GM19467 (cell line): ENCODE measurements around the gene PDGFD.

Experiments used
- ATAC-seq: cut with Tn5 transposase; IDR thresholded peaks from one replicate; pipeline ENCODE4 v1.9.1; 2021; ENCODE audit warnings: mild to moderate bottlenecking, moderate library complexity; ENCODE audit not compliant: unreplicated experiment

The PDGFD gene

GRCh38 chr11:103963648-103964047, 200.3 kb downstream of the PDGFD start:
- no peak for ATAC-seq

- no peak for ATAC-seq
Measured at GRCh38 chr11:103961010-103961409, 202.9 kb downstream of the PDGFD start.

- no peak for ATAC-seq
Measured at GRCh38 chr11:103960108-103960507, 203.8 kb downstream of the PDGFD start.

- peak; percentile 98 for ATAC-seq
Measured at GRCh38 chr11:103959279-103959942, 204.5 kb downstream of the PDGFD start.

GRCh38 chr11:103958475-103959215, 205.3 kb downstream of the PDGFD start:
- ATAC-seq = peak; percentile 41

GRCh38 chr11:103953797-103954486, 210.0 kb downstream of the PDGFD start:
- no peak for ATAC-seq

- ATAC-seq = no peak
Measured at GRCh38 chr11:103949781-103950180, 214.2 kb downstream of the PDGFD start.

- ATAC-seq = no peak
Measured at GRCh38 chr11:103948187-103948763, 215.7 kb downstream of the PDGFD start.

GRCh38 chr11:103947546-103947919, 216.4 kb downstream of the PDGFD start:
- no peak for ATAC-seq

- ATAC-seq = no peak
Measured at GRCh38 chr11:103946793-103947545, 217.0 kb downstream of the PDGFD start.

- no peak for ATAC-seq
Measured at GRCh38 chr11:103944251-103944940, 219.6 kb downstream of the PDGFD start.

GRCh38 chr11:103942646-103943045, 221.3 kb downstream of the PDGFD start:
- ATAC-seq = no peak

GRCh38 chr11:103940551-103940950, 223.4 kb downstream of the PDGFD start:
- no peak for ATAC-seq

GRCh38 chr11:103939694-103940093, 224.3 kb downstream of the PDGFD start:
- no peak for ATAC-seq

GRCh38 chr11:103936059-103936458, 227.9 kb downstream of the PDGFD start:
- ATAC-seq = no peak

GRCh38 chr11:103935219-103935618, 228.7 kb downstream of the PDGFD start:
- ATAC-seq = no peak

GRCh38 chr11:103929170-103929903, 234.6 kb downstream of the PDGFD start:
- ATAC-seq = peak; percentile 94

GRCh38 chr11:103928802-103929161, 235.2 kb downstream of the PDGFD start:
- ATAC-seq = peak; percentile 10

- no peak for ATAC-seq
Measured at GRCh38 chr11:103928040-103928801, 235.7 kb downstream of the PDGFD start.
